Stomach (tissue), 9 donors: ENCODE measurements around the gene PTPRG. TPM values are rescaled to one million over a fixed set of nuclear protein-coding genes. Genes with fewer than 3 reads are reported as not detected.
"Not testable (repeated sequence)": the region's sequence is repeated elsewhere in the genome, so short reads cannot be mapped to it uniquely, and the experiment has no call there.

Experiments
- DNase-seq, 2 donors: peaks; one replicate each; pipeline versions ENCODE4 v3.0.0 to v3.0.0-alpha.2; 2013 to 2019
- H3K27ac ChIP-seq, 5 donors: fragments of 200-600 bp in 4 of 5; sonication (generic) in 4 of 5; one replicate each; pipeline ENCODE4 v1.5.1; 2013 to 2019; ENCODE audit warnings: mild to moderate bottlenecking in 1 of 5, moderate library complexity in 1 of 5
- H3K27me3 ChIP-seq, 3 donors: fragments of 200-600 bp; sonication (generic); one replicate each; pipeline ENCODE4 v1.5.1; 2017 to 2019; ENCODE audit warnings: mixed run types in 1 of 3
- H3K36me3 ChIP-seq, 4 donors: fragments of 200-600 bp; sonication (generic); 1 replicate in 3 of 4; 2 replicates in 1 of 4; pipeline ENCODE4 v1.5.1; 2016 to 2019
- H3K4me1 ChIP-seq, 4 donors: fragments of 200-600 bp; sonication (generic); one replicate each; pipeline ENCODE4 v1.5.1; 2016 to 2019
- H3K4me3 ChIP-seq, 4 donors: fragments of 200-600 bp; sonication (generic) in 3 of 4; one replicate each; pipeline ENCODE4 v1.5.1; 2016 to 2019; ENCODE audit warnings: mild to moderate bottlenecking in 1 of 4
- H3K9me3 ChIP-seq, 4 donors: fragments of 200-600 bp; sonication (generic); one replicate each; pipeline ENCODE4 v1.5.1; 2016 to 2019
- CTCF ChIP-seq, 7 experiments: fragments of 450-650 bp in 4 of 7; fragments of 200-600 bp in 3 of 7; sonication (generic) in 3 of 7; IDR thresholded peaks; one replicate each; pipeline ENCODE4 v1.5.1; 2016 to 2019; ENCODE audit warnings: antibody characterized with exemption in 7 of 7, control low read depth in 2 of 7, mild to moderate bottlenecking in 1 of 7
- EP300 ChIP-seq: sonication (generic); formaldehyde crosslinking; IDR thresholded peaks from one replicate; pipeline ENCODE4 v1.6.1; 2017; ENCODE audit warnings: antibody characterized with exemption
- POLR2A ChIP-seq, 4 donors: fragments of 450-650 bp; IDR thresholded peaks; one replicate each; pipeline ENCODE4 v1.6.1; 2016; ENCODE audit warnings: antibody characterized with exemption in 4 of 4, control low read depth in 2 of 4, mild to moderate bottlenecking in 1 of 4, moderate library complexity in 1 of 4
- POLR2AphosphoS5 ChIP-seq, 3 donors: sonication (generic); formaldehyde crosslinking; IDR thresholded peaks; one replicate each; pipeline ENCODE4 v1.6.1; 2016; ENCODE audit warnings: antibody characterized with exemption in 3 of 3
- WGBS, 5 donors: extraction: QIAGEN DNeasy Blood & Tissue Kit in 3 of 5; methylation state at CpG; one replicate each; pipeline versions ENCODE4 v1.1.5 to v1.1.7; 2013 to 2018; 5-methylcytosine and 5-hydroxymethylcytosine counted together
- intact Hi-C: fragments of 100-400 bp; cut with DNase I; formaldehyde crosslinking; loops from one replicate; pipeline ENCODE4 v1.15.1; 2023; ENCODE audit warnings: low total_unique reads
- polyA plus RNA-seq, 3 donors: library from polyadenylated mRNA; stranded (reverse); fragments of 200-250 nt; gene quantifications; one replicate each; pipeline ENCODE4 v1.2.3, GENCODE V29; 2013
- total RNA-seq, 5 donors: library from RNA; depleted of rRNA; stranded (reverse); fragments of >200 nt; gene quantifications; one replicate each; pipeline versions ENCODE4 v1.1.0 to v1.2.3, GENCODE V29; 2014 to 2016
- donor health status: healthy with polysubstance abuse.
- donor health status: Bipolar disorder and iron deficiency.
- donor health status: healthy.

Gene PTPRG
- total and polyA plus RNA-seq, 8 donors, result 2.4 to 96.0 (median 22.0) TPM

- peaks cover 23 to 60% (median 38%) of the 10 kb centered on the region in 4 donors for H3K4me1 ChIP-seq
- H3K36me3 ChIP-seq, result no peaks in the 10 kb centered on the region
- no peaks in the 10 kb centered on the region for H3K9me3 ChIP-seq
- no peaks in the 10 kb centered on the region for H3K27me3 ChIP-seq
- H3K27ac ChIP-seq, result no peak overlapping the region
- WGBS, 5 donors, result 80 to 88% (median 86%) methylated on average over 4 of the region's 4 CpGs
- intact Hi-C loops, result no loop called here
- H3K4me3 ChIP-seq, result no peak overlapping the region
- TF ChIP-seq EP300 (no peak), POLR2AphosphoS5 (IDR thresholded peaks at IDR 0.05) (no peak), POLR2A (IDR thresholded peaks at IDR 0.05) (no peak), CTCF (IDR thresholded peaks at IDR 0.05) (no peak)
- no peak for DNase-seq
Measured at GRCh38 chr3:61812085-61812484, 250.7 kb downstream of the PTPRG start.

- no peaks in the 10 kb centered on the region for H3K36me3 ChIP-seq
- no peak for DNase-seq
- H3K4me1 ChIP-seq, result peaks cover 23 to 56% (median 33%) of the 10 kb centered on the region in 4 donors
- WGBS, 5 donors, result 81 to 94% (median 89%) methylated on average over 3 of the region's 3 CpGs
- H3K27ac ChIP-seq, result no peak overlapping the region
- intact Hi-C loops, result no loop called here
- H3K9me3 ChIP-seq, result no peaks in the 10 kb centered on the region
- H3K27me3 ChIP-seq, result no peaks in the 10 kb centered on the region
- TF ChIP-seq POLR2AphosphoS5 (IDR thresholded peaks at IDR 0.05) (no peak), EP300 (no peak), CTCF (IDR thresholded peaks at IDR 0.05) (no peak), POLR2A (IDR thresholded peaks at IDR 0.05) (no peak)
- no peak overlapping the region for H3K4me3 ChIP-seq
Measured at GRCh38 chr3:61812517-61812916, 251.1 kb downstream of the PTPRG start.

GRCh38 chr3:61813636-61814035, 252.3 kb downstream of the PTPRG start:
- Histone ChIP-seq H3K4me3 (no peak overlapping the region), H3K27ac (no peak overlapping the region), H3K36me3 (no peaks in the 10 kb centered on the region), H3K27me3 (no peaks in the 10 kb centered on the region), H3K4me1 (peaks cover 13 to 45% (median 23%) of the 10 kb centered on the region in 4 donors), H3K9me3 (no peaks in the 10 kb centered on the region)
- intact Hi-C loops, result no loop called here
- TF ChIP-seq CTCF (IDR thresholded peaks at IDR 0.05) (no peak), POLR2AphosphoS5 (IDR thresholded peaks at IDR 0.05) (no peak), EP300 (no peak), POLR2A (IDR thresholded peaks at IDR 0.05) (no peak)
- DNase-seq, result no peak
- 82 to 92% (median 87%) methylated on average over 4 of the region's 4 CpGs for WGBS, 5 donors

GRCh38 chr3:61814674-61815073, 253.3 kb downstream of the PTPRG start:
- DNase-seq, result no peak
- Histone ChIP-seq H3K27me3 (no peaks in the 10 kb centered on the region), H3K9me3 (no peaks in the 10 kb centered on the region), H3K4me3 (no peak overlapping the region), H3K4me1 (peaks cover 10 to 35% (median 13%) of the 10 kb centered on the region in 4 donors), H3K36me3 (no peaks in the 10 kb centered on the region), H3K27ac (no peak overlapping the region)
- 3 to 32% (median 14%) methylated on average over 1 of the region's 1 CpG for WGBS, 5 donors
- TF ChIP-seq POLR2AphosphoS5 (IDR thresholded peaks at IDR 0.05), result no peak
- no peak for TF ChIP-seq CTCF (IDR thresholded peaks at IDR 0.05)
- no peak for TF ChIP-seq POLR2A (IDR thresholded peaks at IDR 0.05)
- intact Hi-C loops, result no loop called here

- H3K27ac ChIP-seq, H3K27me3 ChIP-seq, H3K4me3 ChIP-seq, DNase-seq, intact Hi-C loops, H3K9me3 ChIP-seq, H3K36me3 ChIP-seq: not testable (repeated sequence)
- H3K4me1 ChIP-seq, result peaks cover 0 to 21% (median 7%) of the 10 kb centered on the region in 4 donors
- 83 to 90% (median 86%) methylated on average over 5 of the region's 5 CpGs for WGBS, 5 donors
Measured at GRCh38 chr3:61816304-61816703, 254.9 kb downstream of the PTPRG start.
